Superior temporal gyrus (tissue), 1 donor: Measurements from ENCODE around the gene RAC3.

Source experiments
- DNase-seq: peaks from one replicate; pipeline ENCODE4 v3.0.0-alpha.2; 2016; ENCODE audit errors: extremely low spot score

Gene RAC3

GRCh38 chr17:81999587-81999975 lies 31.9 kb upstream of the RAC3 start:
- no peak for DNase-seq

- no peak for DNase-seq
These were observed 31.3 kb upstream of the RAC3 start for GRCh38 chr17:81999976-82000802.

GRCh38 chr17:82000803-82001570 lies 30.5 kb upstream of the RAC3 start:
- DNase-seq, result no peak

GRCh38 chr17:82001571-82002056 lies 29.9 kb upstream of the RAC3 start:
- no peak for DNase-seq

GRCh38 chr17:82003411-82004381 lies 27.8 kb upstream of the RAC3 start:
- no peak for DNase-seq

GRCh38 chr17:82004517-82005455 lies 26.7 kb upstream of the RAC3 start:
- DNase-seq, result no peak

- no peak for DNase-seq
These were observed 25.7 kb upstream of the RAC3 start for GRCh38 chr17:82005701-82006348.

GRCh38 chr17:82006468-82007227 lies 24.8 kb upstream of the RAC3 start:
- DNase-seq, result peak; percentile 17

- DNase-seq, result no peak
These were observed 24.3 kb upstream of the RAC3 start for GRCh38 chr17:82007228-82007494.

GRCh38 chr17:82007495-82008257 lies 23.8 kb upstream of the RAC3 start:
- peak; percentile 1 for DNase-seq

- no peak for DNase-seq
These were observed 23.1 kb upstream of the RAC3 start for GRCh38 chr17:82008258-82008940.

- no peak for DNase-seq
These were observed 22.5 kb upstream of the RAC3 start for GRCh38 chr17:82008941-82009405.

- no peak for DNase-seq
These were observed 22.1 kb upstream of the RAC3 start for GRCh38 chr17:82009413-82009812.

GRCh38 chr17:82010575-82011525 lies 20.6 kb upstream of the RAC3 start:
- no peak for DNase-seq

GRCh38 chr17:82011617-82012187 lies 19.8 kb upstream of the RAC3 start:
- DNase-seq, result no peak

GRCh38 chr17:82012261-82012639 lies 19.2 kb upstream of the RAC3 start:
- DNase-seq, result no peak
